Vagina (tissue), 2 donors: ENCODE measurements around the gene SKOR1. TPM values are rescaled to one million over a fixed set of nuclear protein-coding genes. Genes with fewer than 3 reads are reported as not detected.
A peak's percentile ranks its signal among the peaks of the same experiment; 100 is the strongest.

Experiments
- DNase-seq, 2 donors: peaks; one replicate each; pipeline ENCODE4 v3.0.0-alpha.2; 2017; ENCODE audit errors: extremely low spot score in 2 of 2
- H3K27ac ChIP-seq: fragments of 200-600 bp; sonication (generic); one replicate; pipeline ENCODE4 v1.5.1; 2019
- H3K27me3 ChIP-seq: fragments of 200-600 bp; sonication (generic); one replicate; pipeline ENCODE4 v1.5.1; 2019
- H3K36me3 ChIP-seq, 2 donors: fragments of 200-600 bp; sonication (generic); one replicate each; pipeline ENCODE4 v1.5.1; 2017 to 2019
- H3K4me1 ChIP-seq: fragments of 200-600 bp; sonication (generic); one replicate; pipeline ENCODE4 v1.5.1; 2019
- H3K4me3 ChIP-seq, 2 donors: fragments of 200-600 bp; sonication (generic); 1 replicate in 1 of 2; 2 replicates in 1 of 2; pipeline ENCODE4 v1.5.1; 2016 to 2019
- H3K9me3 ChIP-seq: fragments of 200-600 bp; sonication (generic); one replicate; pipeline ENCODE4 v1.5.1; 2019
- POLR2A ChIP-seq, 2 donors: fragments of 450-650 bp; IDR thresholded peaks; one replicate each; pipeline ENCODE4 v1.6.1; 2017; ENCODE audit warnings: antibody characterized with exemption in 2 of 2, mild to moderate bottlenecking in 2 of 2, moderate library complexity in 2 of 2
- POLR2AphosphoS5 ChIP-seq, 2 donors: sonication (generic); formaldehyde crosslinking; IDR thresholded peaks; one replicate each; pipeline ENCODE4 v1.9.0; 2017; ENCODE audit warnings: antibody characterized with exemption in 2 of 2, mild to moderate bottlenecking in 2 of 2, low read depth in 1 of 2; ENCODE audit not compliant: insufficient read depth in 1 of 2
- intact Hi-C: fragments of 100-400 bp; cut with DNase I; formaldehyde crosslinking; loops from one replicate; pipeline ENCODE4 v1.15.1; 2023
- total RNA-seq: library from RNA; depleted of rRNA; stranded (reverse); fragments of >200 nt; gene quantifications from one replicate; pipeline ENCODE4 v1.2.3, GENCODE V29; 2016
- TF ChIP-seq, protein P1 (sequence below), 3 experiments: fragments of 450-650 bp in 2 of 3; fragments of 200-600 bp in 1 of 3; sonication (generic) in 1 of 3; IDR thresholded peaks; one replicate each; pipeline ENCODE4 v1.5.1; 2017 to 2019; ENCODE audit warnings: antibody characterized with exemption in 3 of 3, mild to moderate bottlenecking in 2 of 3, moderate library complexity in 2 of 3

SKOR1 gene
- total RNA-seq, 1 donor from 2014 or later = 0.25 TPM

DNA sequence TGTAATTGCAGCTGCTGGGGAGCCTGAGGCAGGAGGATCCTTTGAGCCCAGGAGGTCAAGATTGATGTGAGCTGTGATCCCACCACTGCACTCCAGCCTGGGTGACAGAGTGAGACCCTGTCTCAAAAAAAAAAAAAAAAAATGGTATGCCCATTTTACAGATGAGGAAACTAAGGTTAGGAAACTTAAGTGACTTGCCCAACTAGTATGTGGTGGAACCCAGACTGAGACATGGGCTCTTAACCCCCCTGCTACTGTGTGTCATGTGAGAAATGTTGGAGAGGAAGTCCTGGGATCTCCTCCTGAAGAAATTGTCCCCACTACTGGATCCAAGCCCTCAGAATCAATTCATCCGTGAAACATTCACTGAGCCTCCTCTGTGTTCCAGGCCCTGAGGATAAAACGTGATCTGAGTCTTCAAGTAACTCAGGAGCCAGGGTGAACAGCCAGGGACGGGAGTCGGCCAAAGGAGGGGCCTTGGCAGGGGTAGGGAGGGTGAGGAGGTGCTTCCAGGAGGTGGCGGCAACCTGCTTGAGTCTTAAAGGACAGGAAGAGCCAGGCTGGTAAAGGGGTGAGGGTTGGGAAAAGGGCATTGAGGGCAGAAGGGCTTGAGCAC is 34.1 kb downstream of the SKOR1 start:
- no peak overlapping the region for H3K27ac ChIP-seq
- H3K4me3 ChIP-seq = no peak overlapping the region
- no peak for DNase-seq
- peaks cover 13% of the 10 kb centered on the region for H3K4me1 ChIP-seq
- TF ChIP-seq POLR2A (IDR thresholded peaks at IDR 0.05) = no peak
- TF ChIP-seq POLR2AphosphoS5 (IDR thresholded peaks at IDR 0.05; ENCODE audit: insufficient read depth in 1 of 2, low read depth in 1 of 2) = no peak
- TF ChIP-seq, protein P1, sequence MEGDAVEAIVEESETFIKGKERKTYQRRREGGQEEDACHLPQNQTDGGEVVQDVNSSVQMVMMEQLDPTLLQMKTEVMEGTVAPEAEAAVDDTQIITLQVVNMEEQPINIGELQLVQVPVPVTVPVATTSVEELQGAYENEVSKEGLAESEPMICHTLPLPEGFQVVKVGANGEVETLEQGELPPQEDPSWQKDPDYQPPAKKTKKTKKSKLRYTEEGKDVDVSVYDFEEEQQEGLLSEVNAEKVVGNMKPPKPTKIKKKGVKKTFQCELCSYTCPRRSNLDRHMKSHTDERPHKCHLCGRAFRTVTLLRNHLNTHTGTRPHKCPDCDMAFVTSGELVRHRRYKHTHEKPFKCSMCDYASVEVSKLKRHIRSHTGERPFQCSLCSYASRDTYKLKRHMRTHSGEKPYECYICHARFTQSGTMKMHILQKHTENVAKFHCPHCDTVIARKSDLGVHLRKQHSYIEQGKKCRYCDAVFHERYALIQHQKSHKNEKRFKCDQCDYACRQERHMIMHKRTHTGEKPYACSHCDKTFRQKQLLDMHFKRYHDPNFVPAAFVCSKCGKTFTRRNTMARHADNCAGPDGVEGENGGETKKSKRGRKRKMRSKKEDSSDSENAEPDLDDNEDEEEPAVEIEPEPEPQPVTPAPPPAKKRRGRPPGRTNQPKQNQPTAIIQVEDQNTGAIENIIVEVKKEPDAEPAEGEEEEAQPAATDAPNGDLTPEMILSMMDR (IDR thresholded peaks at IDR 0.05) = no peak
- no peaks in the 10 kb centered on the region for H3K27me3 ChIP-seq
- no peaks in the 10 kb centered on the region for H3K9me3 ChIP-seq
- intact Hi-C loops = no loop called here
- H3K36me3 ChIP-seq = no peaks in the 10 kb centered on the region

DNA sequence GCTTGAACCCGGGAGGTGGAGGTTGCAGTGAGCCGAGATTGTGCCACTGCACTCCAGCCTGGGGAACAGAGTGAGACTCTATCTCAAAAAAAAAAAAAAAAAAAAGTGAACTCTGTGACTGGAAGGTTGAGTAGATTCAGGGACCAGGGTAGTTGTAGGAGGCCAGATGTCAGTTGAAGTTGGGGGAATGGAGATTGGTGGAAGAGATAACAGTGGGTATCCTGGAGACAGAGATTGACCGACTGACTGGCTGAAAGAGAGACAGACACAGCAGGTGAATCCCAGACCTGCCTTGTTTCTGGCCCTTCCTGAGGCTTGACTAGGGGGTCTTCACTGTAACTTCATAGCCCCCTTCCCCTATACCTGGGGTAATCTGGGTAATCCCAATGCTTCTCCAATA is 36.7 kb downstream of the SKOR1 start:
- intact Hi-C loops = loop anchor here (10.0 kb wide), 1 partner anchor 293 kb away; no protein-coding TSS in a partner anchor

DNA sequence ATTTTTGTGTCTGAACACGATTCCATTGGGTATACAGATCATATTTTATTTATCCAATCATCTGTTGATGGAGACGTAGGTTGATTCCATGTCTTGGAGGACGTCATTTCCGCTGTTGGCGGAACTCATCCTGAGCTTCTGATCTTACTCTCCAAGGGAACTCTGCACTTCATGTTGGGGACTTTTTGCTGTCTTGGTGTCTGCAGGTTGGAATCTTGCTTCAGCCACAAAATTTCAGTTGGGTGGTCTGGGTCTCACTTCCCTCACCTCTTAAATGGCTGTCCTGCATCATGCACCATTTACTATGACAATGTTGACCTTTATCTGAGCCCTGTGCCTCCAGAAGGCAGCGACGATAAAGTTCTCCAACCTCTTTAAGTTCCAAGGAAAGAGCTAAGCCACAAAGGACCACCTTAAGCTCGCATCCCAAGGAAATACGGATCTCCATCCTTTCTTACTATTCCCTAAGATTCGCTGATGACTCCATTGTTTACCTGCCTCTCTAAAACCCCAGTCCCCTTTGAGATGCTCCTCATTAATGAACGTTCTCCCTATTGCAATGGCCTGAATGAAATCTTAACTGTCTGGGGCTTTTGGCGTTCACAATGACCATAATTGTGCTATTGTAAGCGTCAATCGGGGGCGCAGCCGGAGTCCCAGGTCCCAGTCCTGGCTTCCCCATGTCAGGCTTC is 37.6 kb downstream of the SKOR1 start:
- Histone ChIP-seq H3K27me3 (no peaks in the 10 kb centered on the region), H3K27ac (peak overlapping the region; percentile 66), H3K4me1 (peaks cover 13% of the 10 kb centered on the region), H3K36me3 (no peaks in the 10 kb centered on the region), H3K4me3 (peak overlapping the region; percentile 34 to 50), H3K9me3 (no peaks in the 10 kb centered on the region)
- no peak for DNase-seq
- intact Hi-C loops = loop anchor here (10.0 kb wide), 1 partner anchor 292 kb away; no protein-coding TSS in a partner anchor
- no peak for TF ChIP-seq POLR2A (IDR thresholded peaks at IDR 0.05)
- no peak for TF ChIP-seq POLR2AphosphoS5 (IDR thresholded peaks at IDR 0.05; ENCODE audit: insufficient read depth in 1 of 2, low read depth in 1 of 2)
- TF ChIP-seq, protein P1 (IDR thresholded peaks at IDR 0.05) = no peak

More for the DNA sequence above, 36.7 kb downstream of the SKOR1 start:
- peaks cover 13% of the 10 kb centered on the region for H3K4me1 ChIP-seq
- TF ChIP-seq POLR2A (IDR thresholded peaks at IDR 0.05) = no peak
- TF ChIP-seq POLR2AphosphoS5 (IDR thresholded peaks at IDR 0.05; ENCODE audit: insufficient read depth in 1 of 2, low read depth in 1 of 2) = no peak
- TF ChIP-seq, protein P1 (IDR thresholded peaks at IDR 0.05) = no peak
- no peaks in the 10 kb centered on the region for H3K9me3 ChIP-seq
- no peak overlapping the region for H3K27ac ChIP-seq
- H3K4me3 ChIP-seq = no peak overlapping the region
- no peak for DNase-seq
- no peaks in the 10 kb centered on the region for H3K27me3 ChIP-seq
- no peaks in the 10 kb centered on the region for H3K36me3 ChIP-seq

DNA sequence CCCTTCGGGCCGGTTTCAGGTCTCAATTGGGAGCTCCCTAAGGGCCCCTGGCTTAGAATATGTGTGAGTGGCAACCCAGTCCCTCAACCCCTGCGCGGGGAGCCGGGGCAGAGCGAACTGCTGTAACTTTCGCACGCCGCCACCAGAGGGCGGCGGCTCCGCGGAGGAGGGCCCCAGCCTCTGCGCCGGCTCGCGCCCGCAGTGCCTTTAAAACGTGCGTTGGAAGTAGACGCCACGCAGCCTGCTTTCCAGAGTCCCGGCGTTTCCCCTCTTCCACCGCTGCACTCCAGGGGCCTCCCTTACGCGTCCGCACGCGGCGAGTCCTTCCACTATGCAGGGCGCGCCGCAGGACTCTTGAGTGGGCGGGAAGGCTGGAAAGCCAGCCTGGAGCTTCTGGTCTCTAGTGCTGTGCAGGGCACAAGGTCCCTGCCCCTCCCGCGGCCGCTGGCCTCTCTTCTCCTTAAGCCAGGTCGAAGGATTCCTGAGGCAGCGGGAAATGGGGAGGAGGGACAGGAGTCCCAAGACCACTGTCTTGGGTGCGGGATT is 38.2 kb downstream of the SKOR1 start:
- no peaks in the 10 kb centered on the region for H3K36me3 ChIP-seq
- H3K9me3 ChIP-seq = no peaks in the 10 kb centered on the region
- DNase-seq = no peak
- intact Hi-C loops = loop anchor here (10.0 kb wide), 1 partner anchor 291 kb away; no protein-coding TSS in a partner anchor
- H3K27ac ChIP-seq = peak overlapping the region; percentile 66
- peaks cover 13% of the 10 kb centered on the region for H3K4me1 ChIP-seq
- peak overlapping the region; percentile 34 to 50 for H3K4me3 ChIP-seq
- no peaks in the 10 kb centered on the region for H3K27me3 ChIP-seq
- peak; percentile 37 to 67 for TF ChIP-seq POLR2AphosphoS5 (IDR thresholded peaks at IDR 0.05; ENCODE audit: insufficient read depth in 1 of 2, low read depth in 1 of 2)
- TF ChIP-seq, protein P1 (IDR thresholded peaks at IDR 0.05) = peak; percentile 92 to 94 (median 93)
- no peak for TF ChIP-seq POLR2A (IDR thresholded peaks at IDR 0.05)
